ENCODE results near the gene ZNF836.

The ZNF836 gene

GRCh38 chr19:52188822-52189734 is 17.7 kb upstream of the ZNF836 start:
- peak overlapping the region; percentile 19 for H3K4me3 ChIP-seq (ENCODE audit: control insufficient read depth, low read depth, low read length)
- DNase-seq (ENCODE audit: low read depth): no peak
- TF ChIP-seq CTCF (IDR thresholded peaks at IDR 0.05; ENCODE audit: control insufficient read depth, insufficient read depth, low read depth, low read length, missing control alignments): no peak

GRCh38 chr19:52187407-52187806 is 16.0 kb upstream of the ZNF836 start:
- no peak for TF ChIP-seq CTCF (IDR thresholded peaks at IDR 0.05; ENCODE audit: control insufficient read depth, insufficient read depth, low read depth, low read length, missing control alignments)
- H3K4me3 ChIP-seq (ENCODE audit: control insufficient read depth, low read depth, low read length): no peak overlapping the region
- no peak for DNase-seq (ENCODE audit: low read depth)

- no peak overlapping the region for H3K4me3 ChIP-seq (ENCODE audit: control insufficient read depth, low read depth, low read length)
- DNase-seq (ENCODE audit: low read depth): no peak
- no peak for TF ChIP-seq CTCF (IDR thresholded peaks at IDR 0.05; ENCODE audit: control insufficient read depth, insufficient read depth, low read depth, low read length, missing control alignments)
Measured at GRCh38 chr19:52176574-52176973, 5.2 kb upstream of the ZNF836 start.

- no peak overlapping the region for H3K4me3 ChIP-seq (ENCODE audit: control insufficient read depth, low read depth, low read length)
- no peak for TF ChIP-seq CTCF (IDR thresholded peaks at IDR 0.05; ENCODE audit: control insufficient read depth, insufficient read depth, low read depth, low read length, missing control alignments)
- DNase-seq (ENCODE audit: low read depth): no peak
Measured at GRCh38 chr19:52172347-52172746, 926 bp upstream of the ZNF836 start.

GRCh38 chr19:52170863-52171320 is 529 bp downstream of the ZNF836 start:
- no peak for TF ChIP-seq CTCF (IDR thresholded peaks at IDR 0.05; ENCODE audit: control insufficient read depth, insufficient read depth, low read depth, low read length, missing control alignments)
- no peak for DNase-seq (ENCODE audit: low read depth)
- H3K4me3 ChIP-seq (ENCODE audit: control insufficient read depth, low read depth, low read length): peak overlapping the region; percentile 50

GRCh38 chr19:52170304-52170703 is 1.1 kb downstream of the ZNF836 start:
- H3K4me3 ChIP-seq (ENCODE audit: control insufficient read depth, low read depth, low read length): peak overlapping the region; percentile 50
- no peak for DNase-seq (ENCODE audit: low read depth)
- TF ChIP-seq CTCF (IDR thresholded peaks at IDR 0.05; ENCODE audit: control insufficient read depth, insufficient read depth, low read depth, low read length, missing control alignments): no peak
